Vagina (tissue), 2 donors: ENCODE measurements around the gene HCN4.

Experiments
- CTCF ChIP-seq, 3 experiments: fragments of 450-650 bp in 2 of 3; fragments of 200-600 bp in 1 of 3; sonication (generic) in 1 of 3; IDR thresholded peaks; one replicate each; pipeline ENCODE4 v1.5.1; 2017 to 2019; ENCODE audit warnings: antibody characterized with exemption in 3 of 3, mild to moderate bottlenecking in 2 of 3, moderate library complexity in 2 of 3
- POLR2A ChIP-seq, 2 donors: fragments of 450-650 bp; IDR thresholded peaks; one replicate each; pipeline ENCODE4 v1.6.1; 2017; ENCODE audit warnings: antibody characterized with exemption in 2 of 2, mild to moderate bottlenecking in 2 of 2, moderate library complexity in 2 of 2

- TF ChIP-seq CTCF (IDR thresholded peaks at IDR 0.05): no peak
- TF ChIP-seq POLR2A (IDR thresholded peaks at IDR 0.05): no peak
Measured at GRCh38 chr15:73403171-73403570, 34.4 kb upstream of the HCN4 start.
